GM12872 (cell line): ENCODE data around the gene BOC.

Source experiments
- CTCF ChIP-seq: IDR thresholded peaks from 3 replicates; pipeline ENCODE4 v1.5.1; 2011; ENCODE audit warnings: low read depth, mild to moderate bottlenecking, low read length, moderate library complexity; ENCODE audit not compliant: insufficient read depth

Gene BOC

GRCh38 chr3:113247675-113248458, 36.5 kb downstream of the BOC start:
- no peak for TF ChIP-seq CTCF

- no peak for TF ChIP-seq CTCF
Observed at GRCh38 chr3:113249111-113249510, 37.8 kb downstream of the BOC start.

GRCh38 chr3:113249601-113250000, 38.2 kb downstream of the BOC start:
- TF ChIP-seq CTCF = no peak

GRCh38 chr3:113250566-113250965, 39.2 kb downstream of the BOC start:
- TF ChIP-seq CTCF = no peak

- TF ChIP-seq CTCF = peak; percentile 20; the same call in 1 of the 3 replicates
Observed at GRCh38 chr3:113251817-113252216, 40.5 kb downstream of the BOC start.

- TF ChIP-seq CTCF = no peak
Observed at GRCh38 chr3:113252553-113252952, 41.2 kb downstream of the BOC start.

GRCh38 chr3:113253702-113254101, 42.3 kb downstream of the BOC start:
- no peak for TF ChIP-seq CTCF
